K562 treated with DMSO at 1 percent for 4 hours (cell line): ENCODE measurements around the gene PIGQ. TPM values are rescaled to one million over a fixed set of nuclear protein-coding genes. Genes with fewer than 3 reads are reported as not detected.

Source experiments
- total RNA-seq: library from RNA; unstranded; fragments of 300-600 nt; gene quantifications from 2 replicates; pipeline ENCODE4 v1.2.3, GENCODE V29; 2022; ENCODE audit not compliant: insufficient read depth

Gene PIGQ
- total RNA-seq: 36.7 and 38.3 TPM in 2 replicates

GRCh38 chr16:569445-570254, at the start of gene PIGQ:
Gene PIGQ (plus strand): TSS chr16:569968. CDS start chr16:574075, 4,107 bp downstream.

GRCh38 chr16:527015-527903, 42.5 kb upstream of the PIGQ start, which contains the start of gene CAPN15:
Gene CAPN15 (plus strand): TSS chr16:527712. CDS start chr16:546839, 19,127 bp downstream.

GRCh38 chr16:560204-560700, 9.5 kb upstream of the PIGQ start, which contains the start of gene PRR35:
Gene PRR35 (plus strand): TSS chr16:560394. CDS start chr16:563295, 2,901 bp downstream.

GRCh38 chr16:566475-567372, 3.0 kb upstream of the PIGQ start, which contains the start of gene NHLRC4:
Gene NHLRC4 (plus strand): TSS chr16:567005. CDS start chr16:568048, 1,043 bp downstream.

GRCh38 chr16:589658-590187, 20.0 kb downstream of the PIGQ start, which contains the start of gene RAB40C:
Gene RAB40C (plus strand): TSS chr16:590066. CDS start chr16:590292, 226 bp downstream.

GRCh38 chr16:630815-631405, 61.1 kb downstream of the PIGQ start, which contains the start of gene WFIKKN1:
Gene WFIKKN1 (plus strand): TSS chr16:630985. CDS start chr16:631254, 269 bp downstream.

Other genes with a start within 250 kb of the PIGQ start
- gene AXIN1, start 217.2 kb upstream of the PIGQ start, total RNA-seq: 34.9 and 37.3 TPM in 2 replicates
- gene MRPL28, start 199.4 kb upstream of the PIGQ start, total RNA-seq: 104 and 108 TPM in 2 replicates
- 102 and 116 TPM in 2 replicates for gene PGAP6, start 188.0 kb upstream of the PIGQ start, total RNA-seq
- 226 and 252 TPM in 2 replicates for gene NME4, start 172.8 kb upstream of the PIGQ start, total RNA-seq
- gene DECR2, start 168.1 kb upstream of the PIGQ start, total RNA-seq: 33.8 and 38.1 TPM in 2 replicates
- gene RAB11FIP3, start 144.3 kb upstream of the PIGQ start, total RNA-seq: 10.8 and 10.9 TPM in 2 replicates
- 55.1 and 67.7 TPM in 2 replicates for gene CAPN15, start 42.3 kb upstream of the PIGQ start, total RNA-seq
- not detected in 2 replicates for gene PRR35, start 9.6 kb upstream of the PIGQ start, total RNA-seq
- 4.3 and 5.8 TPM in 2 replicates for gene NHLRC4, start 3.0 kb upstream of the PIGQ start, total RNA-seq
- 25.1 and 27.0 TPM in 2 replicates for gene RAB40C, start 20.1 kb downstream of the PIGQ start, total RNA-seq
- 8.4 and 9.7 TPM in 2 replicates for gene WFIKKN1, start 61.0 kb downstream of the PIGQ start, total RNA-seq
- gene METTL26, start 66.3 kb downstream of the PIGQ start, total RNA-seq: 176 and 186 TPM in 2 replicates
- gene MCRIP2, start 71.9 kb downstream of the PIGQ start, total RNA-seq: 83.7 and 110 TPM in 2 replicates
- gene WDR90, start 79.4 kb downstream of the PIGQ start, total RNA-seq: 3.4 and 4.8 TPM in 2 replicates
- gene RHOT2, start 98.2 kb downstream of the PIGQ start, total RNA-seq: 128 and 154 TPM in 2 replicates
- 2.8 and 4.2 TPM in 2 replicates for gene RHBDL1, start 105.7 kb downstream of the PIGQ start, total RNA-seq
- 129 and 139 TPM in 2 replicates for gene STUB1, start 110.4 kb downstream of the PIGQ start, total RNA-seq
- gene JMJD8, start 114.4 kb downstream of the PIGQ start, total RNA-seq: 88.7 and 91.8 TPM in 2 replicates
- 19.6 and 21.8 TPM in 2 replicates for gene WDR24, start 120.4 kb downstream of the PIGQ start, total RNA-seq
- gene FBXL16, start 135.8 kb downstream of the PIGQ start, total RNA-seq: 3.4 and 6.3 TPM in 2 replicates
- gene METRN, start 145.2 kb downstream of the PIGQ start, total RNA-seq: 21.4 and 37.4 TPM in 2 replicates
- gene ANTKMT, start 151.2 kb downstream of the PIGQ start, total RNA-seq: 56.5 and 66.4 TPM in 2 replicates
- 0.51 and 1.4 TPM in 2 replicates for gene CCDC78, start 156.5 kb downstream of the PIGQ start, total RNA-seq
- gene HAGHL, start 157.1 kb downstream of the PIGQ start, total RNA-seq: 30.6 and 31.8 TPM in 2 replicates
- 26.1 and 31.9 TPM in 2 replicates for gene CIAO3, start 171.0 kb downstream of the PIGQ start, total RNA-seq
- not detected in 2 replicates for gene MSLN, start 190.8 kb downstream of the PIGQ start, total RNA-seq
- 45.1 and 50.9 TPM in 2 replicates for gene RPUSD1, start 218.4 kb downstream of the PIGQ start, total RNA-seq
- gene CHTF18, start 218.7 kb downstream of the PIGQ start, total RNA-seq: 25.9 and 26.9 TPM in 2 replicates
- gene GNG13, start 230.8 kb downstream of the PIGQ start, total RNA-seq: not detected in 2 replicates